ENCODE data around the gene TPRX1.
"Not testable (repeated sequence)": the region's sequence is repeated elsewhere in the genome, so short reads cannot be mapped to it uniquely, and the experiment has no call there.

TPRX1 gene

DNA sequence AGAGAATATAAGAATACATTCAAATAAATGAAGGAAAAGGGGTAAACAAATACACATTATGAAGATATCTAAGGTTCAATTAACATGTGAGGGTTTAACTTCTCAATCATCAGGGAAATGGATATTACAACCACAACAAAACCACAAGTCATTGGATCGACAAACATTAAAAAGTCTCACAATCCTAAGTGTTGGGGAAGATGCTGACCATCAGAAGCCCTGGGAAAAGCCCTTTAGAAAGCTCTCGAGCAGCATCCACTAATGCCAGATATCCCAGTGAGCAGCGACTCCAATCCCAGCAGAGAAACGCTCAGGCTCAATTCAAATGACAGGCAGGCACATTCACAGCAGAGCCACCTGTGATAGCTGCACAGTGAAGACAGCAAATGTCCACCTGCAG is 3.1 kb downstream of the TPRX1 start:
- DNase-seq (ENCODE audit: low read depth in 2 of 2): no peak

DNA sequence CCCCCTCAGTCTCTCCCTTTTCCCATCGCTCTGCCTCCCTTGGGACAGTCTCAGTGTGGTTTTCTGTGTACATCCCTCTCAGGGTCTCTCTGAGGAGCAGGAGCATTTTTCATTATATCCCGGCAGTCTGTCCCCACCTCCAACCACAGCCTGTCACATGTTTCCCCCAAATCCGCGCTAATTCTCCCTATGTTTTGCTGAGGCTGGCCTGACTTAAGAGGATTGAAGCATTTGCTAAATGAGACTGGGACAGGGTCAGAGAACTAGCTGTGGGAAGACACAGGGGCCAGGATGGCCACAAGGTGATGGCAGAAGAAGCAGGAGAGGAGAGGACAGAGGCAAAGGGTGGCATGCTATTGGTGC is 5.5 kb downstream of the TPRX1 start:
- DNase-seq (ENCODE audit: low read depth in 2 of 2): no peak

DNA sequence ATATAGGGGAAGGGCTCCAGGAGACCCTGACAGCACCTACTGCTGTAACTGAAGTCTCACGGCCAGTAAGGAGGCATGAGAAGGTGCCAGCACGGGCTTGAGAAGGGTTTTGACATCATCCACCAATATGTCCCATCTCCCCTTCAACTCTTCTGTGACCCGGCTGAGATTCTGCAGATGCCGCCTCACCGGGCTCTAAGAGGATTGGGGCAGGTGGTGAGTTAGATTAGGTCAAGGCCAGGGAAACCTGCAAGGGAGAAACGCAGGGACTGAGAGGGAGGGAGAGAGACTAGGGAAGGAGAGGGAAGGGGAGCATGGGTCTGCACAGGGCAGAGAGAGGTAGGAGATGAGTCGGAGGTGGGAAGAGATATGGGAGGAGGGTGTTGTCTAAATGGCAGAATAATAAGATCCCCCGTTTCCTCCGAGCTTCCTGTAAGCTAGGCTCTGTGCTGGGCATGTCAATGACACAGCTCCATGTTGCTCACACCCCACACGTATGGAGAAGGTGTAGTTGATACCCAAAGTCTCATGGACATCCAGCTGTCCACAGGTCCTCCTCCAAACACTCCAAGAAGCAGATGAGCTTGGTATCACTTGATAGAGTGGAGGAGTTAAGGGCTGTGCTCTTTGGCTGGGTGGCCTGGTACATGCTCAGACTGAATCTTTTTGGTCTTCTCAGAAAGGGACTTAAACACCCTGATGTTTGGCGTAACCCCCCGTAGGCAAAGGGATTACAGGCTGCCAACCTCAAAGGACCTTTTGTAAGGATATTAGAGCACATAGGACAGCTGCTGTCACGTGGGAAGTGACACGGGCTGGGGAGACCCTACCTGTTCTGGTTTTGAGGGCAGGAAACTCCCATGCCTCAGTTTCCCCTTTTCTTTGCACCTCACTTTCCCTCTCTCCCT is 6.1 kb downstream of the TPRX1 start:
- DNase-seq (ENCODE audit: low read depth in 2 of 2): no peak

DNA sequence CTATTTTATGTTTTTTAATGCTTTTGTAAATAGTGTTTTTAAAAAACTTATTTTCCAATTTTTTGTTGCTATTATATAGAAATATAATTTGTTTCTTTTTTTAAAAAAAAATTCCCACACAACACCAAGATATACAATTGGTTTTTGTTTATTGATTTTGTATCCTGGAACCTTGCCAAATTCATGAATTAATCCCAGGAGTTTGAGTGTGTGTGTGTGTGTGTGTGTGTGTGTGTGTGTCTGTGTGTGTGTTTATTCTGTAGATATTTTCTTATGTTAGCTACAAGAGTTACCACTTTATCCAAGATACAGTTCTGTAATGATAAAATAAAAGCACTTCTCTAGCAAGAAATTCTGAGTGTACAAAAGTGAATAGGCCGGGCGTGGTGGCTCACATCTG is 7.6 kb downstream of the TPRX1 start:
- no peak for DNase-seq (ENCODE audit: low read depth in 2 of 2)

DNA sequence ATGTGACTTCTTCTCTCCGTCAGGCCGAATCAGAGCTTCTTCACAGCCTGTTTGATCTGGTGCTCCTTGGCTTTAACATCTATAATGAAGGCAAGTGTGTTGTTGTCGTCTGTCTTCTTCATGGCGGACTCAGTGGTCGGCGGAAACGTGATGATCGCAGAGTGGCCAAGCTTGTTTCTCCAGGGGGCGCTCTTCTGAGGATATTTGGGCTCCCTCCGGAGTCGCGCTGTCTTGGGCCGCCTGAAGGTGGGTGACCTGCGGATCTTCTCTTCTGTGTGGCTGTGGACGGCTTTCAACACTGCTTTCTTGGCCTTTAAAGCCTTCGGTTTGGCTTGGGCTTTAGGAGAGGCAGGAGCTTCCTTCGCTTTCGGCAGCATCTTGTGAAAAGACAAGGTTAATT is 9.8 kb downstream of the TPRX1 start:
- DNase-seq (ENCODE audit: low read depth in 2 of 2): no peak

DNA sequence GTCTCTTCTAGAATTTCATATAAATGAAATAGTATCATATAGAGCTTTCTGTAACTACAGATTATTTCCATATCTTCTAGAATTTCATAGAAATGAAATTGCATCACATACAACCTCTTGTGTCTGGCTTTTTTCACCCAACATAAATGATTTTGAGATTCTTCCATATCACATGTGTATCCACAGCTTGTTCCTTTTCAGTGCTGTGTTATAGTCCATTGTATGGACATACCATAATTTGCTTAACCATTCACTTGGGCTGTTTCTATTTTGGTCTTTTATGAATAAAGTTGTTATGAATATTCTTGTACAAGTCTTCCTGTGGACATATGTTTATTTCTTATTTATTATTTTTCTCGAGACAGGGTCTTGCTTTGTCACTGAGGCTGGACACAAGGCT is 11.7 kb downstream of the TPRX1 start:
- no peak for DNase-seq (ENCODE audit: low read depth in 2 of 2)

DNA sequence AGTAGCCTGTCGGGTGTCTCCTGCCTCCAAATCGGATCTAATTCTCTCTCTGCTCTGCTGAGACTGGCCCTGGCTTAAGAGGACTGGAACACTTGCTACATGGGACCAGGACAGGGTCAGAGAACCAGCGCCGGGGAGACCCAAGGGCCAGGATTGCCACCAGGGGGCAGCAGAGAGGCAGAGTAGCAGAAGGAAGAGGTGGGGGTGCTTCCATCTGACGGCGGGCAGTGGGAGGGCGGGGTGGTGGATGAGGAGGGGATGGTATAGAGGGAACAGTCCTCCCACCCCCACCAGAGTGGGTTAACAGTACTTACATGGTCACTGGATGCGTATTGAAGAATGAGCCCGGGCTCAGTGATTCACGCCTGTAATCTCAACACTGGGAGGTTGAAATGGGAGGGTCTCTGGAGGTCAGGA is 13.9 kb downstream of the TPRX1 start:
- DNase-seq (ENCODE audit: low read depth in 2 of 2): peak; percentile 45 to 67

DNA sequence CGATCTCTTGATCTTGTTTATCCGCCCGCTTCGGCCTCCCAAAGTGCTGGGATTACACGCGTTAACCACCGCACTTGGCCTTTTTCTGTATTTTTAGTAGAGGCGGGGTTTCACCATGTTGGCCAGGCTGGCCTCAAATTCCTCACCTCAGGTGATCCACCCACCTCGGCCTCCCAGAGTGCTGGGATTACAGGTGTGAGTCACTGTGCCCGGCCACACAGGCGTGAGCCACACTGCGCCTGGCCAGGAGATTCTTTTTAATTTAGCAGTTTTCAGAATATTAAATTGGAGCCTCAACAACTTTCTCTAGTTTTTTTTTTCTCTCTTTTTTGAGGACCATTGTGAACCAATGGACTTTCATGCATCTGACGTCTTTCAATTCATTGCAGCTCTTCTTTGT is 14.5 kb downstream of the TPRX1 start:
- DNase-seq (ENCODE audit: low read depth in 2 of 2): not testable (repeated sequence)

DNA sequence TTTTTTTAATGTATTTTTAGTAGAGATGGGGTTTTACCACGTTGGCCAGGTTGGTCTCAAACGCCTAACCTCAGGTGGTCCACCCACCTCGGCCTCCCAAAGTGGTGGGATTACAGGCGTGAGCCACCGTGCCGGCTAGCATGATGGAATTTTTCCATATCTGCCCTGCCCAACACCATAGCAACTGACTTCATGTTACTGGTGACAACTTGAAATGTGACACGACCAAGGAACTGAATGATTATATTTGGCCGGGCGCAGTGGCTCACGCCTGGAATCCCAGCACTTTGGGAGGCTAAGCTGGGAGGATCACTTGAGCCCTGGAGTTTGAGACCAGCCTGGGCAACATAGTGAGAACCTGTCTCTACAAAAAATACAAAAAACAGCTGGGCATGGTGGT is 17.0 kb downstream of the TPRX1 start:
- DNase-seq (ENCODE audit: low read depth in 2 of 2): not testable (repeated sequence)

DNA sequence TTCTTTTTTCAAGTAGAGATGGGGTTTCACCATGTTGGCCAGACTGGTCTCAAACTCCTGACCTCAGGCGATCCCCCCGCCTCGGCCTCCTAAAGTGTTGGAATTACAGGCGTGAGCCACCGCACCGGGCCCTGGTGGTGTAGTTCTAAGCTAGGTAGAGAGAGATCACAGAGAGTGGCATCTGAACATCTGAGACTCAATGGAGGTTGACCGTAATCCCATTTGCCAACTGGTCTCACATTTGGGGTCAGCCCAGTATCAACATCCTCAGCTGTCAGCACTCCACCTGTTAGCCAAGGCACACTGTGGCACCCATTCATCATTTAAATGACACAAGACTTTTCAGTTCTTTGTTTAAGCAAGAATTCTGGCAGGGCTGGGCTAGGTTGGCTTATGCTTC is 17.8 kb downstream of the TPRX1 start:
- no peak for DNase-seq (ENCODE audit: low read depth in 2 of 2)

DNA sequence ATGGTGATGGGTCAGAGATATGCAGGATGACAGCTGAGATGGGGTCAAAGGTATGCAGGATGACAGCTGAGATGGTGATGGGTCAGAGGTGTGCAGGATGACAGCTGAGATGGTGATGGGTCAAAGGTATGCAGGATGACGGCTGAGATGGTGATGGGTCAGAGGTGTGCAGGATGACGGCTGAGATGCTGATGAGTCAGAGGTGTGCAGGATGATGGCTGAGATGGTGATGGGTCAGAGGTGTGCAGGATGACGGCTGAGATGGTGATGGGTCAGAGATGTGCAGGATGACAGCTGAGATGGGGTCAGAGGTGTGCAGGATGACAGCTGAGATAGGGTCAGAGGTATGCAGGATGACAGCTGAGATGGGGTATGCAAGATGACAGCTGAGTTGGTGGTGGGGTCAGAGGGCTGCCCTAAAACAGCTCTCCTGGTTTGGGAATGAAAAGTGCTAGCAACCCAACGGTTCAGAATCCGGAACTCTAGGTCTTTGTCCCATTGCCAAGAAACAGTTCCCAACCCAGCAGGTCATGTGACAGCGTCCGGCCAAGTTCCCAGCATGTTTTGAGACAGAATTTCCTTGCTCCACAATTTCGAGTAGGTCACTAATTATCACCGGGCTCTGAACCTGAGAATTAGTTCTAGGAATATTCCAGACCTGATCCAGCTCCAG is 22.6 kb downstream of the TPRX1 start:
- DNase-seq (ENCODE audit: low read depth in 2 of 2): no peak

DNA sequence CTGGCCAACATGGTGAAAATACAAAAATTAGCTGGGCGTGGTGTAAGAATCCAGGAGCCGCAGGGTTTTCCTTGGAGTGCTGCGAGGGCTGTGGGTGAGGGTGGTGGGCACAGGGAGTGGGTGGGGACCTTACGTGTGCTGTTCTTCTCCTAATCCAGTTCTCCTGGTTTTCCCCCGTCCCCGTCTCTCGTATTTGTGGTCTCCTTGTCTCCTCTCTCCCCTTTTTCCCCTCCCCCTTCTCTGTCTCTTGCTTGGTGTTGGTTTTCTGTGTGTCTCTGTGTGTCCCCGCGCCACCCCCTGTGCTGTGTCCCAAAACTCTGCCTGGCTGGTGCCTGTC is 24.2 kb downstream of the TPRX1 start:
- DNase-seq (ENCODE audit: low read depth in 2 of 2): no peak

DNA sequence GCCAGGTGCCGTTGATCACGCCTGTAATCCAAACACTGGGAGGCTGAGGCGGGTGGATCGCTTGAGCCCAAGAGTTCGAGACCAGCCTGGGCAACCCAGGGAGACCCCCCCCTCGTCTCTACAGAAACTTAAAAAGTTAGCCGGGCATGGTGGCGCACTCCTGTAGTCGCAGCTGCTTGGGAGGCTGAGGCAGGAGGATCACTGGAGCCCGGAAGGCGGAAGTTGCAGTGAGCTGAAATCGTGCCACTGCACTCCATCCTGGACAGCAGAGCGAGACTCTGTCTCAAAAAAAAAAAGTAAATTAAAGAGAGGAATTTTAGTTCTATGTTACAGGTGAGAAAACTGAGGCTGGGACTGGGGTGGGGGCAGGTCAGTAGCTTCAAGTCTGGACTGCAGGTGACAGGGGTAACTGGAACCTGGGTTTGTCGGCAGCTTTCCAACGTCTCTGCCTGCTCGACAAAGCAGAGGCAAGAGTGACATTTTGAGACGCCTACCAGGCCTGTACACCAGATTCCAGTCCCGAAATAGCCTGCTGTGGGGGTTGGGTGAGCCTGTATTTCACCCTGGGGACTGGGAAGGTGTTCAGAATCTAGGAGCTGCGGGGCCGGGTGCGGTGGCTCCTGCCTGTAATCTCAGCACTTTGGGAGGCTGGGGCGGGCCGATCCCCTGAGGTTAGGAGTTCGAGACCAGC is 24.7 kb downstream of the TPRX1 start:
- no peak for DNase-seq (ENCODE audit: low read depth in 2 of 2)

DNA sequence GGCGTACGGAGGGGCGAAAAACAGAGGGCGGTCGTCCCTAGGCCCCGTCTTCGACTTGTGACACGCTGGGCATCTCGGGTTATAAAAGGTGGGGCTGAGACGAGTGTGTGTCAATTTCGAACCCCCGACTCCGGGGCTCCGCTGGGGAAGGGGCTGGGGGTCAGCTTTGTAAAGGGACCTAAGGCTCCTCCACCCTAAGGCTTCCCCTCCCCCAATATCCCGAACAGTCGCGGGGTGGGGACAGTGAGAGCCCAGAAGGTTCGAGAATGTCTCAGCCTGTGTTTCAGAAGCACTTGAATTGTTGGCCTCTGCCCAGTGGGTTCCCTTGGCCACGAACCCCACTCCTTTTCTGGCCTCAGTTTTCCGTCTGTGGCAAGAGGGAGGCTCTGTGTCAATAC is 25.4 kb downstream of the TPRX1 start:
- no peak for DNase-seq (ENCODE audit: low read depth in 2 of 2)

DNA sequence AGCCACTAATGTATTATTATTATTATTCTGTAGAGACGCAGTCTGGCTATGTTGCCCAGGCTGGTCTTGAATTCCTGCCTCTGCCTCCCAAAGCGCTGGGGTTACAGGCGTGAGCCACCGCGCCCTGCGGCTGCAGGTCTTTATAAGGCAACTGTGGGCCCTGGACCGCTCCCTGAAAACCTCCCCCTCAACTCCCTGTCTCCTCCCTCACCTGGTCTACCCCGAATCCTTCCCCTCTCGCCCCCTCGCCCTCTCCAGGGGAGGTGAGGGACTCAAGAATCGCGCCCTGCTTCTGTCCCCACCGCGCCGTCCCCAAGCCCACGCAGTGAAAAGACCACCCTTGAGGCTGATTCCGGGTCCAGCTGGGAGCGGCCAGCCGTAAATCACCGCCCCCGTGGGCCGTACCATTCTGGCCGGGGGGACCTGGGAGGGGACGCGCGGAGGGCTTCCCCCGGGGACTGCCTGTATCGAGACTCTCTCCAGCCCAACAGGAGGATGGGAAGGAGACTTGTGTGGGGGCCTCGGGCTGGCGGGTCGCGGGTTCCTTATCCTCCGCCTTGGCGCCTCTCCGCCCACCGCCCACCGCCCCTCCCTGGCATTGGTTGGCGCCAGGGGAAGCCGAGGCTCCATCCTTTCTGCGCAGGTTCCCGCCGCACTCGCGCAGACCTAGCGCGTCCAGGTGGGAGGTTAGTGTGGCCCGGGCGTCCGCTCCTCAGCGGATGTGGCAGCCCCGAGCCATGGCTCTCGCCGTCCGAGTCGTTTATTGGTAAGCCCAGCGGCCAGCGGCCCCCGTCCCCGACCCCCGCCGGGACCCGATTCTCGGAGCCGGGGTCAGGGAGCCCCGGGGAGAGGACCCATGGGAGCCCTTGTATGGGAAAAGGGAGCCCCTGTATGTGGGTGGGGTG is 26.1 kb downstream of the TPRX1 start, which contains the start of gene SELENOW:
Gene SELENOW (plus strand): TSS at position 655 of the 905 bp plus-strand sequence. CDS start 83 bp downstream, at position 738.
- DNase-seq (ENCODE audit: low read depth in 2 of 2): peak; percentile 44 to 58

DNA sequence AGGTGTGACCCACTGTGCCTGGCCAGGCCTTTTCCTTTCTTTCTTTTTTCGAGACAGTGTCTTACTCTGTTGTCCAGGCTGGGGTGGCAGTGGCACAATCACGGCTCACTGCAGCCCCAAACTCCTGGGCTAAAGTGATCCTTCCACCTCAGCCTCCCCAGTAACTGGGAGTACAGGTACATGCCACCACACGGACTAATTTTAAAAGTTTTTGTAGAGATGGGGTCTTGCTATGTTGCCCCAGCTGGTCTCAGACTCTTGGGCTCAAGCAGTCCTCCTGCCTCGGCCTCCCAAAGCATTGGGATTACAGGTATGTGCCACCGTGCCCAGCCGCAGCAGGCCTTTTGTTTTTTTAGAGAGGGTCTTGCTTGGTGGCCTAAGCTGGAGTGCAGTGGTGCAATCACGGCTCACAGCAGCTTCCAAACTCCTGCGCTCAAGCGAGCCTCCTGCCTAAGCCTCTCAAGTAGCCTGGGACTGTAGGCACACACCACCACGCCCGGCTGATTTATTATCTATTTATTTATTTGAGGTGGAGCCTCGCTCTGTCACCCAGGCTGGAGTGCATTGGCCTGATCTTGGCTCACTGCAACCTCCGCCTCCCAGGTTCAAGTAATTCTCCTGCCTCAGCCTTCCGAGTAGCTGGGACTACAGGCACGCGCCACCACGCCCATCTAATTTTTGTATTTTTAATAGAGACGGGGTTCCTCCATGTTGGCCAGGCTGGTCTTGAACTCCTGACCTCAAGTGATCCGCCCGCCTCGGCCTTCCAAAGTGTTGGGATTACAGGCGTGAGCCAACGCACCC is 26.9 kb downstream of the TPRX1 start:
- DNase-seq (ENCODE audit: low read depth in 2 of 2): not testable (repeated sequence)

DNA sequence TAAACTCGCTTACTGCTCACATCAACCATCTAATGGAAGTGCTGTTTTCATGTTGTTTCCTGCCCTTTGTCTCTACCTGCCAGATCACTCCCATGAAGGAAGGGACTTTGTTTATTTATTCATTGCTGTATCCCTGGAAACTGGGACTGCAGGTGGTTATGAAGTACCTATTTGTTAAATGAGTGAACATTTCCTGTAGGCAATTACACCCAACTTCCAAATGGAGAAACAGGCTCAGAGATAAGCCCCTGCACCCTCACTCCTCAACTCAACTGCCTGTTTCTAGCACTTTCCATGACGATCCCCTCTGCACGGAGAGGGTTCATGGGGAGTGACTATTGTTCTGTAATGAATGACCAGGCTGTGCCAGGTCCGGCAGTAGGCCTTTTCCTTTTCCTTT is 27.8 kb downstream of the TPRX1 start:
- no peak for DNase-seq (ENCODE audit: low read depth in 2 of 2)

DNA sequence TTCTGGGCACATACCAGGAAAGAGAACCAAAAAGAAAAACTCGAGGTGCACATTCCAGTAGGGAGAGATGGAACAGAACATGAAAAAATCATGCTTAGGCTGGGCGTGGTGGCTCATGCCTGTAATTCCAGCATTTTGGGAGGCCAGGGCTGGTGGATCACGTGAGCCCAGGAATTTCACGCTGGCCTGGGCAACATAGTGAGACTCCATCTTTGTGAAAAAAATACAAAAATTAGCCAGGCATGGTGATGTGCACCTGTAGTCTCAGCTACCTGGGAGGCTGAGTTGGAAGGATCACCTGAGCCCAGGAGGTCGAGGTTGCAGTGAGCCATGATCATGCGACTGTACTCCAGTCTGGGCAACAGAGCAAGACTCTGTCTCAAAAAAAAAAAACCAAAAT is 33.1 kb downstream of the TPRX1 start:
- DNase-seq (ENCODE audit: low read depth in 2 of 2): not testable (repeated sequence)

DNA sequence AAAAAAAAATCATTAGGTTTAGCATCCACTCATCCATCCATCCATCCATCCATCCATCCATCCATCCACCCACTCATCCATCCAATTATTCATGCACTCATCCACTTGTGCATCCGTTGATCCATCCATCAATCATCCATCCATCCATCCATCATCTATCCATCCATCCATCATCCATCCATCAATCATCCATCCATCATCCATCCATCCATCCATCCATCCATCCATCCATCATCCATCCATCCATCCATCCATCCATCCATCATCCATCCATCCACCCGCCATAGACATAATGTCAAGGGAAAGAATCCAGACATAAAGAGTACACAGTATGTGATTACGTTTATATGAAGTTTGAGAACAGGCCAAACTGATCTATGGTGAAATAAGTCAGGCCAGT is 34.8 kb downstream of the TPRX1 start:
- DNase-seq (ENCODE audit: low read depth in 2 of 2): no peak

DNA sequence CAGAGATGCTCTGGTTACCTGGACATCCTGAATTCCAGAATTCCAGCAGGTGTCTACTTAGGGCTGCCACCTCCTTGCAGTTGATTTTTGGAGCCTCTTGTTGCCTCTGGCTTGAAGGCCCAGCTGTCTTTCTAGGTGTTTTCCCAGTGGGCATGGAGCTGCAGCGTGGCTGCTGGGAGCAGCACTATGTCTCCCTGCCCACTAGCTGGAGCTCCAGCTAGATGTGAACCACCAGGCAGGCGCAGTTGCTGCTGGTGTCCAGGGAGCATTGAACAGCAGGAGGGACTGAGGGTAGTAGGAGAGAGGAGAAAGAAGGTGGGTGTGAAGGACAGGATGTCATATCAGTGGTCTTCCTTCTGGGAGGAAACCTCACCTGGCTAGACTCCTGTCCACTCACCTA is 35.7 kb downstream of the TPRX1 start:
- no peak for DNase-seq (ENCODE audit: low read depth in 2 of 2)

DNA sequence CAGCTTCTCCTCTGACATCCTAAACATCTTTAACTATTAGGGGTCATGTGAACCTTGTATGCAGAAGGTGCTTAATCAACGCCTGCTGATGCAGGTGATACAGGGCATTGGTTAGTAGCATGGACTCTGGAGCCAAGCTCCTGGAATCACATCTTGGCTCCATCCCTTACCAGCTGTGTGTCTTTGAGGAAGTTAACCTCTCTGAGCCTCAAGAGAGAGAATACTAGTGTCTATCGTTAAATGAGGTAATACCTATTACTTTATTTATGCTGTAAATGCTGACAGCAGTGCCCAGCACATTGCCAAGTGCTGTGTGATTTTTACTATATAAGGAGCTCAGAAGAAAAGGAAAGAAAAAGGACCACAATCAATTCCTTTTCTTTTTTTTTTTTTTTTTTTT is 37.0 kb downstream of the TPRX1 start:
- no peak for DNase-seq (ENCODE audit: low read depth in 2 of 2)
